ENCODE results near the gene MAPK4.

MAPK4 gene

DNA sequence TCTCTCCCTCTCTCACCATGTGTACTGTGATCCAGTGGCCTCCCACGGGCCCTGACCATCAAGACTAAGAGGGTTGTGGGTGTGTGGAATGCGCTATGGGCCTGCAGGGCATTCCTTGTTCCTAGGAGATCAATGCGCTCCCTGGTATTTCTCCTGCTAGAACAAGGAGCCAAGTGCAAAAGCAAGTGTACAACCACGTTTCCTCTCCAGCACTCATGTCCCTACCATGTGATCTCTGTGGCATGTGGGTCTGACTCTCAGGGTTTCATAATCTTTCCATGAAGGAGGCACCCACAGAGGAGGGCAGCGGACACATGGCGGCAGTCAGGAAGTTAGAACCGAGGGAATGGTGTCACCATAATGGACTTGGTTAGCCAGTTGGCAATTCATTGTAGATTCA, 91.4 kb downstream of the MAPK4 start:
- no peak overlapping the region for H3K4me3 ChIP-seq (replicated peaks in 1 of 2; ENCODE audit: low read depth in 2 of 2, low read length in 2 of 2)
- DNase-seq (ENCODE audit: low read depth in 2 of 2) = no peak
- no peak for TF ChIP-seq CTCF (IDR thresholded peaks at IDR 0.05; ENCODE audit: low read depth, low read length)

GRCh38 chr18:50653402-50654093, 93.7 kb downstream of the MAPK4 start:
- no peak for DNase-seq (ENCODE audit: low read depth in 2 of 2)
- H3K4me3 ChIP-seq (replicated peaks in 1 of 2; ENCODE audit: low read depth in 2 of 2, low read length in 2 of 2) = no peak overlapping the region
- TF ChIP-seq CTCF (IDR thresholded peaks at IDR 0.05; ENCODE audit: low read depth, low read length) = no peak

GRCh38 chr18:50654211-50654610, 94.3 kb downstream of the MAPK4 start:
- no peak overlapping the region for H3K4me3 ChIP-seq (replicated peaks in 1 of 2; ENCODE audit: low read depth in 2 of 2, low read length in 2 of 2)
- no peak for DNase-seq (ENCODE audit: low read depth in 2 of 2)
- TF ChIP-seq CTCF (IDR thresholded peaks at IDR 0.05; ENCODE audit: low read depth, low read length) = no peak

- H3K4me3 ChIP-seq (replicated peaks in 1 of 2; ENCODE audit: low read depth in 2 of 2, low read length in 2 of 2) = no peak overlapping the region
- no peak for TF ChIP-seq CTCF (IDR thresholded peaks at IDR 0.05; ENCODE audit: low read depth, low read length)
- DNase-seq (ENCODE audit: low read depth in 2 of 2) = no peak
Measured at GRCh38 chr18:50654658-50655550, 95.0 kb downstream of the MAPK4 start.

- DNase-seq (ENCODE audit: low read depth in 2 of 2) = no peak
- H3K4me3 ChIP-seq (replicated peaks in 1 of 2; ENCODE audit: low read depth in 2 of 2, low read length in 2 of 2) = no peak overlapping the region
- TF ChIP-seq CTCF (IDR thresholded peaks at IDR 0.05; ENCODE audit: low read depth, low read length) = no peak
Measured at GRCh38 chr18:50656396-50656795, 96.5 kb downstream of the MAPK4 start.

DNA sequence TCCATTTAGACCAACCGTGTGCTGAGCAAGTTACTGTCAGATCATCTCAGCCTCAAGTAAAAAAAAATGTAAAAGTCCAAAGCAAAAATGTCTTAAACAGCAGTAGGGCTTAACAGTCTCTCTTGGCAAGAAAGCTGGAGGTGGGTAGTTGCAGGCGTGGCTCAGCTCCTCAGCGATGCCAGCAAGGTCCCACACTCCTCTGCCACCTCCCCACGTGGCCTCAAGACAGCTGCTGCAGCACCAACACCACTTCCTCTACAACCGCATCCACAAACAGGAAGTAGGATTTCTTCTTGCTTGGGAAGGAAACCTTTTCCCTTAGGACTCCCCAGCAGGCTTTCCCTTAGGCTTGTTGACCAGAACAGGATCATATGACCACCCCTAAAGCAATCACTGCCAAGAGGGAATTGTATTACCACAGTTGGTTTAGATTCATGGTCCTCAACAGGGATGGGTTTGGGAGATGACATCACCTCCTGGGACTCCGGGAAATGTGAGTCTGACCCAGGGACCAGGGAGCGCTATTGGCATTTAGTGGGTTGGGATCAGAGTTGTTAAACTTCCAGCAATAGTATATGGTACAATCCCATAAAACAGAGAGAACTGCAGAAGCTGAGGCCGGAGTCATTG, 97.1 kb downstream of the MAPK4 start:
- no peak overlapping the region for H3K4me3 ChIP-seq (replicated peaks in 1 of 2; ENCODE audit: low read depth in 2 of 2, low read length in 2 of 2)
- DNase-seq (ENCODE audit: low read depth in 2 of 2) = no peak
- no peak for TF ChIP-seq CTCF (IDR thresholded peaks at IDR 0.05; ENCODE audit: low read depth, low read length)

Measured in cardiac fibroblast (primary cell).